Activated B cell treated with CpG ODN at 0.5 μM for 24 hours (primary cell): Measurements from ENCODE around the gene WDPCP. TPM values are rescaled to one million over a fixed set of nuclear protein-coding genes. Genes with fewer than 3 reads are reported as not detected.
"Not testable (repeated sequence)": the region's sequence is repeated elsewhere in the genome, so short reads cannot be mapped to it uniquely, and the experiment has no call there.

Experiments used
- ATAC-seq: fragments of 200-7000 bp; cut with Tn5 transposase; one replicate; pipeline ENCODE4 v1.10.0; 2021; ENCODE audit warnings: low read depth, mild to moderate bottlenecking, moderate library complexity
- CTCF ChIA-PET: fragments of 350-600 bp; sonication (Branson Sonifier 250); formaldehyde crosslinking; loops from one replicate; lab custom pipeline; 2021; ENCODE audit warnings: antibody characterized with exemption; lab: Charles Lee
- POLR2A ChIA-PET: fragments of 350-600 bp; sonication (Branson Sonifier 250); formaldehyde crosslinking; loops from one replicate; lab custom pipeline; 2021; ENCODE audit warnings: antibody characterized with exemption; lab: Charles Lee
- DNase-seq: peaks from one replicate; pipeline ENCODE4 v3.0.0; 2022
- H3K27ac Mint-ChIP-seq: one replicate; pipeline ENCODE4 v1.8.0; 2020; ENCODE audit warnings: mixed read lengths
- H3K27me3 Mint-ChIP-seq: one replicate; pipeline ENCODE4 v1.8.0; 2021; ENCODE audit warnings: mixed read lengths
- H3K36me3 Mint-ChIP-seq: one replicate; pipeline ENCODE4 v1.8.0; 2021; ENCODE audit warnings: low read depth, mixed read lengths
- H3K4me1 Mint-ChIP-seq: one replicate; pipeline ENCODE4 v1.8.0; 2021; ENCODE audit warnings: mixed read lengths
- H3K4me3 Mint-ChIP-seq: one replicate; pipeline ENCODE4 v1.8.0; 2020; ENCODE audit warnings: mild to moderate bottlenecking, mixed read lengths
- H3K9me3 Mint-ChIP-seq: one replicate; pipeline ENCODE4 v1.8.0; 2020; ENCODE audit warnings: mixed read lengths
- CTCF ChIP-seq: fragments of 200-600 bp; IDR thresholded peaks from one replicate; pipeline ENCODE4 v1.8.0; 2022; ENCODE audit warnings: antibody characterized with exemption, mild to moderate bottlenecking
- intact Hi-C: fragments of 100-400 bp; cut with micrococcal nuclease; formaldehyde crosslinking; loops from one replicate; pipeline ENCODE4 v1.15.1; 2024
- total RNA-seq: library from RNA; stranded (reverse); gene quantifications from 2 replicates; pipeline ENCODE4 v1.2.3, GENCODE V29; 2022

The WDPCP gene
- total RNA-seq, 1 donor from 2014 or later, result 12.9 TPM

- intact Hi-C loops, result no loop called here
- no peaks in the 10 kb centered on the region for H3K9me3 Mint-ChIP-seq
- ChIA-PET POLR2A (no interaction called here), CTCF (no interaction called here)
- H3K4me1 Mint-ChIP-seq, result no peaks in the 10 kb centered on the region
- no peak for TF ChIP-seq CTCF
- H3K4me3 Mint-ChIP-seq, result no peak overlapping the region
- H3K36me3 Mint-ChIP-seq, result no peaks in the 10 kb centered on the region
- H3K27ac Mint-ChIP-seq, result no peak overlapping the region
- H3K27me3 Mint-ChIP-seq, result no peaks in the 10 kb centered on the region
- DNase-seq (no peak), ATAC-seq (no peak)
These were observed 253.4 kb downstream of the WDPCP start for GRCh38 chr2:63334910-63335309.

GRCh38 chr2:63326473-63326872 is 261.8 kb downstream of the WDPCP start:
- ATAC-seq (no peak), DNase-seq (no peak)
- H3K27ac Mint-ChIP-seq, result no peak overlapping the region
- CTCF ChIA-PET, result no interaction called here
- intact Hi-C loops, result no loop called here
- peaks cover 27% of the 10 kb centered on the region for H3K36me3 Mint-ChIP-seq
- no peaks in the 10 kb centered on the region for H3K27me3 Mint-ChIP-seq
- POLR2A ChIA-PET, result no interaction called here
- no peaks in the 10 kb centered on the region for H3K4me1 Mint-ChIP-seq
- peaks cover 9% of the 10 kb centered on the region for H3K9me3 Mint-ChIP-seq
- no peak for TF ChIP-seq CTCF
- H3K4me3 Mint-ChIP-seq, result no peak overlapping the region

GRCh38 chr2:63323662-63324061 is 264.6 kb downstream of the WDPCP start:
- H3K4me1 Mint-ChIP-seq, POLR2A ChIA-PET, H3K27me3 Mint-ChIP-seq, CTCF ChIA-PET, H3K4me3 Mint-ChIP-seq, H3K9me3 Mint-ChIP-seq, ATAC-seq, intact Hi-C loops, DNase-seq, H3K27ac Mint-ChIP-seq: not testable (repeated sequence)
- peaks cover 24% of the 10 kb centered on the region for H3K36me3 Mint-ChIP-seq

- H3K27ac Mint-ChIP-seq, H3K27me3 Mint-ChIP-seq, ATAC-seq, H3K4me3 Mint-ChIP-seq, intact Hi-C loops, H3K4me1 Mint-ChIP-seq, H3K9me3 Mint-ChIP-seq, CTCF ChIA-PET, POLR2A ChIA-PET, DNase-seq: not testable (repeated sequence)
- peaks cover 18% of the 10 kb centered on the region for H3K36me3 Mint-ChIP-seq
These were observed 266.3 kb downstream of the WDPCP start for GRCh38 chr2:63321973-63322372.

- Mint-ChIP-seq H3K9me3 (peaks cover 8% of the 10 kb centered on the region), H3K27ac (no peak overlapping the region), H3K4me3 (no peak overlapping the region), H3K27me3 (no peaks in the 10 kb centered on the region), H3K4me1 (no peaks in the 10 kb centered on the region), H3K36me3 (peaks cover 17% of the 10 kb centered on the region)
- no peak for TF ChIP-seq CTCF
- POLR2A ChIA-PET, result no interaction called here
- CTCF ChIA-PET, result no interaction called here
- ATAC-seq (no peak), DNase-seq (no peak)
- intact Hi-C loops, result no loop called here
These were observed 267.6 kb downstream of the WDPCP start for GRCh38 chr2:63320669-63321068.

GRCh38 chr2:63310614-63311013 is 277.7 kb downstream of the WDPCP start:
- intact Hi-C loops, result no loop called here
- POLR2A ChIA-PET, result no interaction called here
- no peaks in the 10 kb centered on the region for H3K4me1 Mint-ChIP-seq
- DNase-seq (no peak), ATAC-seq (no peak)
- H3K27me3 Mint-ChIP-seq, result no peaks in the 10 kb centered on the region
- CTCF ChIA-PET, result no interaction called here
- no peak for TF ChIP-seq CTCF
- H3K9me3 Mint-ChIP-seq, result peaks cover 21% of the 10 kb centered on the region
- no peak overlapping the region for H3K27ac Mint-ChIP-seq
- peaks cover 59% of the 10 kb centered on the region for H3K36me3 Mint-ChIP-seq
- H3K4me3 Mint-ChIP-seq, result no peak overlapping the region
